HCT116 (cell line): ENCODE data around the gene CDK8. TPM values are rescaled to one million over a fixed set of nuclear protein-coding genes. Genes with fewer than 3 reads are reported as not detected.

ENCODE experiments used
- ATAC-seq: fragments of 200-7000 bp; cut with Tn5 transposase; 2 replicates; pipeline ENCODE4 v1.9.1; 2020; ENCODE audit warnings: mild to moderate bottlenecking, moderate library complexity
- BruUV-seq: library from RNA; stranded (reverse); fragments of 400-500 nt; replicated peaks from 2 replicates; lab custom pipeline; 2021; lab: Mats Ljungman, UMichigan
- CTCF ChIA-PET: fragments of 300-600 bp; sonication (Branson Sonifier 250); formaldehyde crosslinking; loops from one replicate; lab custom pipeline; 2021; ENCODE audit warnings: antibody characterized with exemption; lab: Charles Lee
- POLR2A ChIA-PET: fragments of 300-600, 350-600 bp; sonication (Branson Sonifier 250); formaldehyde crosslinking; loops from one replicate; lab custom pipeline; 2021; ENCODE audit warnings: antibody characterized with exemption; lab: Charles Lee
- RAD21 ChIA-PET, 2 experiments: fragments of 300-600 bp; sonication (Branson Sonifier 250); formaldehyde crosslinking; loops; one replicate each; lab custom pipeline; 2023; ENCODE audit warnings: low total read pairs in 2 of 2; ENCODE audit not compliant: uncharacterized antibody in 2 of 2, unreplicated experiment in 2 of 2, low non-redundant PET in 1 of 2; lab: Charles Lee
- DNase-seq: peaks from one replicate; pipeline ENCODE4 v3.0.0-alpha.2; 2010; ENCODE audit warnings: low read depth, low spot score
- H2AFZ ChIP-seq: fragments of 200-600 bp; shearing (Covaris generic), sonication (generic); 2 replicates; pipeline ENCODE4 v1.6.1; 2017; ENCODE audit warnings: low read depth, mixed run types, mixed read lengths, antibody characterized with exemption, low read length; ENCODE audit not compliant: poor library complexity, severe bottlenecking
- H3K27ac ChIP-seq: 2 replicates; pipeline ENCODE4 v1.5.1; 2012; ENCODE audit warnings: low read depth, low read length
- H3K27me3 ChIP-seq: fragments of 200-600 bp; sonication (generic); 2 replicates; pipeline ENCODE4 v1.6.1; 2016; ENCODE audit warnings: mixed run types, low read length, mixed read lengths; ENCODE audit not compliant: insufficient read depth
- H3K36me3 ChIP-seq, 2 experiments: fragments of 200-500 bp in 1 of 2; fragments of 200-600 bp in 1 of 2; sonication (Bioruptor generic) in 1 of 2; sonication (generic) in 1 of 2; 2 replicates each; pipeline versions ENCODE4 v1.5.1 to v1.6.1; 2014 to 2016; ENCODE audit warnings: low read length in 2 of 2, inconsistent platforms in 1 of 2, mixed read lengths in 1 of 2, mixed run types in 1 of 2; ENCODE audit not compliant: insufficient read depth in 2 of 2, control insufficient read depth in 1 of 2
- H3K4me1 ChIP-seq, 2 experiments: fragments of 200-600 bp in 1 of 2; sonication (generic) in 1 of 2; 2 replicates each; pipeline versions ENCODE4 v1.5.1 to v1.6.1; 2012 to 2017; ENCODE audit warnings: low read length in 2 of 2, inconsistent platforms in 1 of 2, mild to moderate bottlenecking in 1 of 2, mixed read lengths in 1 of 2, mixed run types in 1 of 2, moderate library complexity in 1 of 2; ENCODE audit not compliant: insufficient read depth in 2 of 2, control insufficient read depth in 1 of 2
- H3K4me2 ChIP-seq: fragments of 200-600 bp; sonication (generic); 2 replicates; pipeline ENCODE4 v1.6.1; 2017; ENCODE audit warnings: mixed run types, low read length, mixed read lengths
- H3K4me3 ChIP-seq, 2 experiments: fragments of 200-600 bp in 1 of 2; sonication (generic) in 1 of 2; replicated peaks in 1 of 2; 2 replicates each; pipeline ENCODE4 v1.5.1; 2011 to 2016; ENCODE audit warnings: low read length in 2 of 2, control low read depth in 1 of 2, low read depth in 1 of 2, mild to moderate bottlenecking in 1 of 2, mixed read lengths in 1 of 2, mixed run types in 1 of 2
- H3K79me2 ChIP-seq: fragments of 200-600 bp; sonication (generic); 2 replicates; pipeline ENCODE4 v1.6.1; 2017; ENCODE audit warnings: mild to moderate bottlenecking, mixed run types, low read length, moderate library complexity, mixed read lengths; ENCODE audit not compliant: insufficient read depth
- H3K9ac ChIP-seq: fragments of 200-600 bp; sonication (generic); 2 replicates; pipeline ENCODE4 v1.6.1; 2016; ENCODE audit warnings: low read length, mixed read lengths
- H3K9me2 ChIP-seq: fragments of 200-600 bp; sonication (generic), shearing (Covaris generic); 2 replicates; pipeline ENCODE4 v1.6.1; 2017; ENCODE audit warnings: mixed run types, mild to moderate bottlenecking, moderate library complexity; ENCODE audit not compliant: insufficient read depth
- H3K9me3 ChIP-seq, 2 experiments: fragments of 200-500 bp in 1 of 2; fragments of 200-600 bp in 1 of 2; sonication (Bioruptor generic) in 1 of 2; sonication (generic) in 1 of 2; 2 replicates each; pipeline ENCODE4 v1.6.1; 2014 to 2017; ENCODE audit warnings: low read length in 2 of 2, mixed read lengths in 2 of 2, inconsistent platforms in 1 of 2, low read depth in 1 of 2, mild to moderate bottlenecking in 1 of 2, mixed run types in 1 of 2, moderate library complexity in 1 of 2; ENCODE audit not compliant: control insufficient read depth in 1 of 2, insufficient read depth in 1 of 2
- H4K20me1 ChIP-seq: fragments of 200-600 bp; sonication (generic), shearing (Covaris generic); 2 replicates; pipeline ENCODE4 v1.6.1; 2017; ENCODE audit warnings: mixed run types, mild to moderate bottlenecking, moderate library complexity; ENCODE audit not compliant: insufficient read depth
- ATF3 ChIP-seq: IDR thresholded peaks from 2 replicates; pipeline ENCODE4 v1.6.1; 2012
- CBX3 ChIP-seq: IDR thresholded peaks from 2 replicates; pipeline ENCODE4 v1.6.1; 2012; ENCODE audit warnings: low read depth
- CTCF ChIP-seq, 3 experiments: fragments of 200-600 bp in 1 of 3; sonication (generic) in 1 of 3; IDR thresholded peaks in 2 of 3; conservative IDR thresholded peaks in 1 of 3; 2 replicates each; pipeline ENCODE4 v1.5.1; 2012 to 2017; ENCODE audit warnings: low read depth in 2 of 3, low read length in 2 of 3, antibody characterized with exemption in 1 of 3, borderline replicate concordance in 1 of 3, control low read depth in 1 of 3, mild to moderate bottlenecking in 1 of 3, mixed read lengths in 1 of 3, mixed run types in 1 of 3, moderate library complexity in 1 of 3; ENCODE audit not compliant: insufficient read depth in 1 of 3
- EGR1 ChIP-seq: IDR thresholded peaks from 2 replicates; pipeline ENCODE4 v1.6.1; 2012; ENCODE audit warnings: low read depth
- ELF1 ChIP-seq: IDR thresholded peaks from 2 replicates; pipeline ENCODE4 v1.6.1; 2012; ENCODE audit warnings: low read depth, borderline replicate concordance
- EZH2 ChIP-seq: fragments of 200-600 bp; sonication (generic); IDR thresholded peaks from 2 replicates; pipeline ENCODE4 v1.6.1; 2017; ENCODE audit warnings: antibody characterized with exemption, mixed run types
- EZH2phosphoT487 ChIP-seq: fragments of 200-600 bp; IDR thresholded peaks from 2 replicates; pipeline ENCODE4 v1.6.1; 2018; ENCODE audit warnings: antibody characterized with exemption, borderline replicate concordance
- MAX ChIP-seq: IDR thresholded peaks from 2 replicates; pipeline ENCODE4 v1.6.1; 2012
- POLR2AphosphoS5 ChIP-seq: IDR thresholded peaks from 2 replicates; pipeline ENCODE4 v1.6.1; 2011; ENCODE audit warnings: mild to moderate bottlenecking, low read depth, low read length, moderate library complexity
- RAD21 ChIP-seq: IDR thresholded peaks from 2 replicates; pipeline ENCODE4 v1.6.1; 2012; ENCODE audit warnings: low read depth, mild to moderate bottlenecking
- REST ChIP-seq: IDR thresholded peaks from 2 replicates; pipeline ENCODE4 v1.6.1; 2012; ENCODE audit warnings: low read depth
- SRF ChIP-seq: IDR thresholded peaks from 2 replicates; pipeline ENCODE4 v1.6.1; 2012; ENCODE audit warnings: low read depth
- TCF7L2 ChIP-seq: IDR thresholded peaks from 2 replicates; pipeline ENCODE4 v1.7.0; 2011; ENCODE audit warnings: borderline replicate concordance, inconsistent platforms; ENCODE audit not compliant: insufficient read depth, insufficient read length; ENCODE audit errors: extremely low read depth
- YY1 ChIP-seq: IDR thresholded peaks from 2 replicates; pipeline ENCODE4 v1.6.1; 2011; ENCODE audit warnings: low read length, low read depth, moderate library complexity, mild to moderate bottlenecking; ENCODE audit not compliant: insufficient replicate concordance; ENCODE audit errors: extremely low read depth
- ZBTB33 ChIP-seq: IDR thresholded peaks from 2 replicates; pipeline ENCODE4 v1.6.1; 2011; ENCODE audit warnings: mild to moderate bottlenecking, low read length, moderate library complexity; ENCODE audit not compliant: insufficient replicate concordance; ENCODE audit errors: extremely low read depth
- intact Hi-C: fragments of 100-400 bp; cut with micrococcal nuclease; formaldehyde crosslinking; loops from 2 replicates; pipeline ENCODE4 v1.10.0; 2022
- total RNA-seq: library from RNA; stranded (reverse); gene quantifications from one replicate; pipeline ENCODE4 v1.2.1, GENCODE V29; 2021; ENCODE audit not compliant: unreplicated experiment

CDK8 gene
- total RNA-seq, 1 experiment from 2014 or later = 23.8 TPM

GRCh38 chr13:26436914-26437313 is 183.0 kb downstream of the CDK8 start (continued):
- TF ChIP-seq EZH2phosphoT487 (no peak), EZH2 (no peak)
- TF ChIP-seq, all 23 proteins: peak for 0

- H3K9me2 ChIP-seq = no peaks in the 10 kb centered on the region
- H3K4me1 ChIP-seq = no peaks in the 10 kb centered on the region
- ChIA-PET RAD21 (no interaction called here), POLR2A (no interaction called here), CTCF (no interaction called here)
- no peak overlapping the region for H3K4me3 ChIP-seq
- no peaks in the 10 kb centered on the region for H4K20me1 ChIP-seq
- DNase-seq (no peak), ATAC-seq (no peak)
- BruUV-seq = no TSS peak
- peaks cover 10 to 16% of the 10 kb centered on the region in 2 experiments for H3K9me3 ChIP-seq
- H3K27ac ChIP-seq = no peak overlapping the region
- H2AFZ ChIP-seq = no peak overlapping the region
- 0 out of 2 replicates have a peak, but pooled peaks cover 5% of the 10 kb centered on the region for H3K27me3 ChIP-seq
- TF ChIP-seq ELF1 = no peak
- TF ChIP-seq CTCF (IDR thresholded peaks at IDR 0.05 in 2 of 3, conservative IDR thresholded peaks at IDR 0.05 in 1 of 3; ENCODE audit: borderline replicate concordance in 1 of 3, insufficient read depth in 1 of 3, low read depth in 2 of 3, low read length in 2 of 3) = no peak
- no peak for TF ChIP-seq SRF
- TF ChIP-seq POLR2AphosphoS5 = no peak
- no peak for TF ChIP-seq CBX3
- no peak for TF ChIP-seq MAX
- TF ChIP-seq ZBTB33 = no peak
- TF ChIP-seq REST = no peak
- no peak for TF ChIP-seq RAD21
- TF ChIP-seq TCF7L2 = no peak
- no peak for TF ChIP-seq ATF3
- no peak for TF ChIP-seq EZH2
- no peak for TF ChIP-seq YY1
- TF ChIP-seq EZH2phosphoT487 = no peak
- no peak for TF ChIP-seq EGR1
- H3K36me3 ChIP-seq = no peaks in the 10 kb centered on the region
- intact Hi-C loops = no loop called here
- H3K79me2 ChIP-seq = no peaks in the 10 kb centered on the region
- no peak overlapping the region for H3K4me2 ChIP-seq
- H3K9ac ChIP-seq = no peak overlapping the region
Measured at GRCh38 chr13:26440111-26440510, 186.2 kb downstream of the CDK8 start.
